HL-60/S4 treated with retinoic acid at 250 ng/mL for 4 days and 3 days (cell line): ENCODE results near the gene UHRF1.
"Not testable (repeated sequence)": the region's sequence is repeated elsewhere in the genome, so short reads cannot be mapped to it uniquely, and the experiment has no call there.

ENCODE experiments used
- in situ Hi-C: fragments of 300-500 bp; cut with MboI; formaldehyde crosslinking; loops from 2 replicates; pipeline ENCODE4 v1.7.0; 2022; ENCODE audit warnings: low sequenced_read_pairs

UHRF1 gene

DNA sequence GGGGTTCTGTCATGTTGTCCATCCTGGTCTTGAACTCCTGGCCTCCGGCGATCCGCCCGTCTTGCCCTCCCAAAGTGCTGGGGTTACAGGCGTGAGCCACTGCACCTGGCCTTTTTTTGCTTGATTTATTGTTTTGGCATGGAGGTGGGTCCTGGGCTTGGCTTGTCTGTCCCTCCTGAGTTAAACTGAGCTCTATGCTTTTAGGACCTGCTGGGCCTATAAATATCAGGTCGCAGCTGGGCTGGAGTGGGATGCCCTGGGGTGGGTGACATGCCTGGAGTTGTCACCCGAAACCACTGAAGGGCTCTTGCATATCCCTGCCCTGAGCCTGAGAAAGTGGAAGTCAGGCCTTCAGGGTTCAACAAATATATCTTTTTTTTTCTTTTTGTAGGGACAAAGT lies 12.2 kb upstream of the UHRF1 start:
- in situ Hi-C loops = no loop called here

DNA sequence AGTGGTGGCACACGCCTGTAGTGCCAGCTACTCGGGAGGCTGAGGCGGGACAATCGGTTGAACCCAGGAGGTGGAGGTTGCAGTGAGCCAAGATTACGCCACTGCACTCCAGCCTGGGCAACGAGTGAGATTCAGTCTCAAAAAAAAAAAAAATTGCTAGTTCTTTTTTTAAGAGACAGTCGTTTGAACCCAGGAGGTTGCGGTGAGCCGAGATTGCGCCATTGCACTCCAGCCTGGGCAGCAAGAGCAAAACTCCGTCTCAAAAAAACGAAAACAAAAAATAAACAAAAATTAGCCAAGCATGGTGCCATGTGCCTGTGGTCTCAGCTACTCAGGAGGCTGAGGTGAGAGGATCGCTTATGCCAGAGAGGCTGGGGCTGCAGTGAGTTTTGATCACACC lies 8.4 kb upstream of the UHRF1 start:
- in situ Hi-C loops = not testable (repeated sequence)

DNA sequence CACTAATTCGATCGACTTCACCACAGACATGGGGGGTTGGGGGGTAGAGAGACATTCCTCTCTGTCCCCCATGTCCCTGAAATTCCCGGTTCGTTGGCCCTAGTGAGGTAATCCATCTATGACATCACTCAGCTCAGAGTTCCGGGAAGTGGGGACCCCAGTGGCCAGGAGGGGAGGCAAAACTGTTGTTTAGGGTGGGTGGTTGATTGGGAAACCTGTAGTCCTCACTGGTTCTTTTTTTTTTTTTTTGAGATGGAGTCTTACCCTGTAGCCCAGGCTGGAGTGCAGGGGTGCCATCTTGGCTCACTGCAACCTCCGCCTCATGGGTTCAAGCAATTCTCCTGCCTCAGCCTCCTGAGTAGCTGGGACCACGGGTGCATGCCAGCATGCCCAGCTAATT lies 6.5 kb upstream of the UHRF1 start, which contains the start of gene ARRDC5:
ARRDC5 (minus strand) TSS at position 101 of the 400 bp plus-strand sequence; CDS start at position 30, 71 bp downstream.
- in situ Hi-C loops = no loop called here

DNA sequence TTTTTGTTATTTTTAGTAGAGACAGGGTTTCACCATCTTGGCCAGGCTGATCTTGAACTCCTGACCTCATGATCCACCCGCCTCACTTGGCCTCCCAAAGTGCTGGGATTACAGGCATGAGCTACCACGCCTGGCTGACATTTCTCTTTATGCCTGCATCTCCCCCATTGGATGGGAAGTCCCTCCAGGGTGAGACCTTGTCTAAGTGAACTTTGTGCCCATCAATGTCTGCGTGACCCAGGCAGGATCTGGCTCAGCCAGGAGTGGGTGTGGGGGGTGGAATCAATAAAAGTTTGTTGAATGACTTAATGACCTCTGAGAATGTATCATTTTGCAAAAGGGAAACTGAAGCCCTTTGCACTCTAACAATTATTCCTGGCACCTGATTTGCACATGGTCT lies 4.8 kb upstream of the UHRF1 start:
- in situ Hi-C loops = no loop called here

DNA sequence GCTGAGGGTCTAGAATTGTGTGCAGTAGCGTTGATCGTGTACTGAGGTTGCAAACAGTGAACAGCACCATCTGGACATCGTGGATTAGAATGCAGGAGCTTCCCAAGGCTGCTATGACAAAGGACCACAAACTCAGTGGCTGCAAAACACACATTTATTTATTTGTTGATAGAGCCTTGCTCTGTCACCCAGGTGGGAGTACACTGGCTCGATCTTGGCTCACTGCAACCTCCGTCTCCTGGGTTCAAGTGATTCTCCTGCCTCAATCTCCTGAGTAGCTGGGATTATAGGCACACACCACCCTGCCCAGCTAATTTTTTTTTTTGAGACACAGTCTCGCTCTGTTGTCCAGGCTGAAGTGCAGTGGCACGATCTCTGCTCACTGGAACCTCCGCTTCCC lies 2.3 kb upstream of the UHRF1 start:
- in situ Hi-C loops = no loop called here

DNA sequence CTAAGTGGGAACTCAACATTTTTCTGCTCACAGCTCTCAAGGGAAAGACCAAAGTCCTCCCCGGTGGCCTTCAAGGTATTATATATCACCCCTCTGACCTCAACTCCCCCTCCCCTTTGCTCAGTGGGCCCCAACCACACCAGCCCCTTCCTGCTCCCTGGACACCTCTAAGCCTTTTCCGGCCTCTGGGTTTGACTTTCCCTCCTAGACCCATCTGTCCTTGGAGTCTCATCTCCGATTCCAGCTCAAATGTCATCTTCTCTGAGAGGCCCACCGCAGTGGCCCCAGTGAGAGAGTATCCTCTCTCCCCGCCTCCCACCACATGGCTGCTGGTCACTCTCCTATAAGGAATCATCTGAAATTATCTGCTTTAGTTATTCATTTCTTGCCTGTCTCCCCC lies 941 bp upstream of the UHRF1 start:
- in situ Hi-C loops = no loop called here

DNA sequence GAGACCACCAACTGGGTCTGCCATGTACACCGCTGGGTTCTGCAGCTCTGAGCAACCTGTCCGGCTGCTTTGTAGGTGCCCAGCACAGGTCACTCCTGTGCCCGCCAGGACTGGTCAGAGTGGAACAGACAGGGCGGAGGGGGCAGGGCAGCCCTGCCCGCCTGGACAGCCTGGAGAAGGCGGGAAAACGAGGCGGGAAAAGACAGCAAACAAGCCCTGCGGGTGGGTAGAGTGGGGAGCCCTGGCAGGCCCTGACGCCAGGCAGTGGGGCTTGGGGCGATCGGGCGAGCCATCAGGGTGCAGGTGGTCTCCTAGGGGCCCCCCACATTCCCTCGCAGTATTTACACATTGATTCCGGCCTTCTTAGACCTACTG lies 533 bp upstream of the UHRF1 start:
- in situ Hi-C loops = no loop called here

DNA sequence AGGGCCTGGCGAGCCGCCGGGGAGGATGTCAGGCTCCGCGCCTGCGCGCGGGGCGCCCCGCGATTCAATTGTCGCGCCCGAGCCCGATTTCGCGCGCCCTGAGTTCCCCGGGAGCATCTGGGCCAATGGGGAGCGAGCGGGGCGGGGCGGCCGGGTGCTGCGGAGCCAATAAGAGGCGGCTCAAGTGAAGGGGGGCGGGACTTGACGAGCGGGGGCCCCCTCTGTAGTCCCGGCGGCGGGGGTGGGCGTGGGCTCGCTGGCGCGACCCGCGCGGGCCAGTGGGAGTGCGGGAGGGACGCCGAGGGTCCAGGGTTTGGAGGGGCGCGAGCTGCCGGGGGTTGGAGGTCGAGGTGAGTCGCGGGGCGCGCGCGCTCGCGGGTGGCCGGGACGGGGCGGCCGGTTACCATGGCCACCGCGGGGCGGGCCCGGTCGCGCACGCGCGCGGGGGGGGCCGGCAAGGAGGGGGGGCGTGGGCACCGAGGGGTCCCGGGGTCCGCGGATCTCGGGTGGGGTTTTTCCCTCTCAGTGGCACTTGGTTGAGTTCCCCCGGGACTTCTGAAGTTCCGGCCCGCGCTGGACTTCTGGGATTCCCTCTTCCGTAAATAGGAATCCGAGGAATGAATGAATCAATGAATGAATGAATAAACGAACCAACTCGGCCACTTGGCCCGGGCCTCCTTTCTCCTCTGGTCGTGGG lies 744 bp downstream of the UHRF1 start:
- in situ Hi-C loops = loop anchor here (10.0 kb wide), 1 partner anchor 95 kb away; no protein-coding TSS in a partner anchor

DNA sequence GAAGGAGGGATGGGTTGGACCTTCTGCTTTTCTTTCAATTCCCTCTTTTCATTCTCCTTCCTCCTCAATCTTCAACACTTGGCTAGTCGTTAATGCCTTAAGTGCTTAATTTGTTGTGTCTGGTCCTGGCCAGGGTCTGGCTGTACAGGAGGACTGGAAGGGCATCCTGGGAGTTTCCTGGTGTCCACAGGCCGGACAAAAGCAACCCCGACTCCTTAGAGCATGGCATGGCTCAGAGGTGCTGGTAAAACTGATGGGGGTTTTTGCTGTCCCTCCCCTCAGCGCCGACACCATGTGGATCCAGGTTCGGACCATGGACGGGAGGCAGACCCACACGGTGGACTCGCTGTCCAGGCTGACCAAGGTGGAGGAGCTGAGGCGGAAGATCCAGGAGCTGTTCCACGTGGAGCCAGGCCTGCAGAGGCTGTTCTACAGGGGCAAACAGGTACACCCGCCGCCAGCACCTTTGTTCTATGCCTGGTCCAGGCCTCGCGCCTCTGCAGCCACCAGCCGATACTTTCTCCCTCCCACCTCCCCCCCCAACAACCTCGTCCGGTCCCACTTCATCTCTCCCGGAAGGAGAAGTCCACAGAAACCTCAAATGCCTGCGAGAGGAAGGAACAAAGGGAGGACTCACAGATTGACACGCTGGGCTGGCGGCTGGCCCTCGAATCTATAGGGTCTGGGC lies 1.4 kb downstream of the UHRF1 start:
- in situ Hi-C loops = loop anchor here (10.0 kb wide), 1 partner anchor 96 kb away; no protein-coding TSS in a partner anchor

DNA sequence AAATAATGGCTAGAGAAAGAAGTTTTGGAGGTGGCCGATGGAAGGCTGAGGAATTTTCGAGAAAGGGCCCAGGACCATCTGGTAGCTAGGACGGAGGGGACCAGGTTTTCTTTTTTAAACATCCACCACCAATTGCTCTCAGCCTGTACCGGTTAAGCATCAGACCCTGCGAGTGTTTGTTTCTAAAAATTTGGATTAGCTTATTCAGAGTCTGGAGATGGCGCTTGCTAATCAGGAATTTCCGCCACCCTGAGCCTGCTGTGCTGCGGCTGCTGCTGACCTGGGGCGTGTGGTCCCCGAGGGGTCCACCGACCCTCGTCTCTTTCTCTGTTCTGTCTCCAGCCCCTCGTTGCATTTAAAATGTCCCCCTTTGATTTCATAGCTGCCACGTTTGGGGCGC lies 2.0 kb downstream of the UHRF1 start:
- in situ Hi-C loops = loop anchor here (10.0 kb wide), 1 partner anchor 97 kb away; no protein-coding TSS in a partner anchor

DNA sequence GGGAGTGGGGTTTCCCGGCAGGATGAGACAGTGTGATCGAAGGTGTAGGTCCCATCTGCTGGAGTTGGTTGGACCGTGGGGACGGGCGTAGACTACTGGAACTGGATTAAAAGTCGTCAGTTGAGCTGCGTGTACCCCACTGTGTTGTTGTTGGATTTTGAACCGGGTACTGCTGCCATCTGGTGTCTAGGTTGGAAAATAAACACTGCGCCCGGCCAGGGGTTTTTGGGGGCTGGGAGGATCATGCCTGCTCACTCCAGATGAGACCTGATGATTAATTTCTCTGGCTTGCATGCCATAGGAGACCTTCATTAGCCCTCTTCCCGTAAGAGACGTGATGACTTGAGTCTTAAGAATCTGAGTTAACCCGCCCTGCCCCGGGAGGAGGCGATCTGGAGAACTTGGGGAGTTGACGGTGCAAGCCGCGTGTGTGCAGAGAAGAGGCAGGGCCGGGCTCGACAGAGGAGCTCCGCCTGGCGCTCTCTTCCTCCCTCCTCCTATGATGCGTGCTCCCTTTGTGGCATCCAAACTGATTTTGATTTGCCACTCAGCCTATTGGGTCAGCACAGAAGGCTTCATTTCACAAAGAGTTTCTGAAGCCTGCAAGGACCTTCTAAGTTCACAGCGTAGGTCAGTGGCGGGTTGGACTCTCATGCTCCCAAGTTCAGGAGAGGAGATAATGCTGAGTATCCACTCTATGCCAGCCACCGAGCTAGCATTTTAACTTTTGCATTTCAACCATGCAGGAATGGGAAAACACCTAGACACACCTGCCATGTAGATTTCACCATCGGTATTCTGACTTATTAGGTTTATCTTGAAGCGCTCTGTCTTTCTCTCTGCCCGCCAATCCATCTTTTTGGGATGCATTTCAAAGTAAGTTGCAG lies 2.7 kb downstream of the UHRF1 start:
- in situ Hi-C loops = loop anchor here (10.0 kb wide), 1 partner anchor 97 kb away; no protein-coding TSS in a partner anchor

DNA sequence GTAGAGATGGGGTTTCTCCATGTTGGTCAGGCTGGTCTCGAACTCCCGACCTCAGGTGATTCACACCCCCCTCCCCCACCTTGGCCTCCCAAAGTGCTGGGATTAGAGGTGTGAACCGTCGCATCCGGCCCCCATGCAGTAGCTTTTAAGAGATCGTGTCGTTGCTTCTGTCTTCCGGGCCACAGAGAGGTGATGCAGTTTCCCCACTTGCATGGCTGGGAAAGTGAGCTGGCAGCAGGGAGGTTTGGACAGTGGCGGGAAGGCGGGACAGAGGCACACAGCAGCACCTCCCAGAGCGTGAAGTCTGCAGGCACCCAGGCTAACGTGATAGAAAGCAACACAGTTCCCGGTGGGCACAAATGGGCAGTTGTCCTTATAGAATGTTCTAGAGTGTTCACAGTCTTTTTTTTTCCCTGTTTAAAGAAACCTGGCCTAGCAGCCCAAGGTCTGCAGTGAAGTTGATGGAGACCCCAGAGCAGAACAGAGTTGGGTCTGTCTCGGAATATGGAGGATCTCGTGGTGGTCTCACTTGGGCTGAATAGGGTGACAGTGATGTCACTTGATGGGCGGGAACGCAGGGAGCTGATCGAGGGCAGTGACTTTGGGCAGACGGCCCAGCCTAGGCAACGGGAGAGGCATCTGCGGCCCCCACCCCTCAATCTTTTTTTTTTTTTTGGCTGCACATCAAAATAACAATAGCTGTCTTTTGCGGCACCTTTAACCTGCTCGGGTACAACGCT lies 4.9 kb downstream of the UHRF1 start:
- in situ Hi-C loops = loop anchor here (10.0 kb wide), 1 partner anchor 99 kb away; no protein-coding TSS in a partner anchor

DNA sequence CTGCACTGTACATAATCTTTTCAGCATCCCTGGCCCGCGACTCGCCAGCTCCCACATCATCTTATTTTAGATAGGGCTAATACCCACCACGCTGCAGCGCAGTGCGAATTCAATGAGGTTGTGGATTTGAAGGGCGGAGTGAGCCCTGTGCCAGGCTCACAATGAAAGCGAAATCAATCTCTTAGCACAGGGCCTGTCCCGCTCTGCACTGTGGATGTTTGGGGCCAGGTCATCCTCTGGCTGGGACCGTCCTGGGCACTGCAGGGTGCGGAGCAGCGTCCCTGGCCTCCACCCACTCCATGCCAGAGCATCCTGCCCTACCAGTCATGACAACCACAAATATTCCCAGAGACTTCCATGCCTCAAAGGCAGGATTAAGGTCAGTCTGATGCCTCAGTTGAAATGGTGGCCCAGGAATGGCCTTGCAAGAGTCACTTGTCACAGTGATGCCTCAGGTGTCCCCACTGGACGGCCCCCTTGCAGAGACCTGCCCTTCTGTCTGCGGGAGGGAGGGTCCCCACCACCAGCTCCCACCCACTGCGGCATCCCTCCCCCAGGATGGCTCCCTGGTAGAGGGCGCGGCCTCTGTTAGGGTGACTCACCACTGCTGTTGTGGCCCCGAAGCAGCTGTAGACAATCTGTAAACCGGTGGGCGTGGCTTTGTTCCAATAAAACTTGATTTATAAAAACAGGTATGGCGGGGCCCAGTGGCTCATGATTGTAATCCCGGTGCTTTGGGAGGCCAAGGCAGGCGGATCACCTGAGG lies 5.6 kb downstream of the UHRF1 start:
- in situ Hi-C loops = loop anchor here (10.0 kb wide), 1 partner anchor 100 kb away; no protein-coding TSS in a partner anchor

DNA sequence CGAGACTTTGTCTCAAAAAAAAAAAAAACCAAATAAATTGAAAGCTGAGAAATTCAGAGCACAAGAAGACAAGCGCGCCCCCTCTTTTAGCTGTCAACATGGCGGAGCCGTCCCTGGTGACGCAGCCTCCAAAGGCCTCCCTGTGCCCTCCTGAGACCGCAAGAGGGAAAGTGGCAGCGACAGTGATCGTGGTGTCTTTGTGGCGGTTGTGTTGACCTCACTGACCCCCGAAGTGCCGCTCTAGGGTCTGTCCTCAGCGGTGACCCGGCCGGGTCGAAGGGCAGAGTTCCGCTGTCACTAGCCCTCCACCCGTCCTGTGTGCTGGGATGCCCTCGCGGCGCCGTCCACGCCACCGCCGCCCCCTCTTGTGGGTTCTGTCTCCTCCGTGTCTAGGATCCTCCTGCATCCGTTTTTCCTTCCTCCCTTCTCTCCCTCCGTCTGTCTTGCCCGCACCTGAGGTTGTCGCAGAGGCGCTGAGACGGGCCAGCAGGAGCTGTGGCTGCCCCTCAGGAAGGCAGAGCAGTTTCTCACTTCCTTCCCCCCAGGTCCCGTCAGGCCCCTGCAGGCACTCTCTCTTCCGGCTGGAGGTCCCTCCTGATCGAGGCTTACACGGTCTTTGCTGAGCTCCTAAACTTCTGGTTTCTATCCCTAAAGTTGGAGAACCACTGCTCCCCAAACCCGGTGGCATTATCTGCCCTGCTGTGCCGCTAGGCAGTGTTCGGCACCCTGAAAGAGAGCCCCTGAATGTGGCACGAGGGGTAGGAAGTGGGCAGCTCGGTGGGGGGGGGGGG lies 7.2 kb downstream of the UHRF1 start:
- in situ Hi-C loops = loop anchor here (10.0 kb wide), 1 partner anchor 102 kb away; no protein-coding TSS in a partner anchor

DNA sequence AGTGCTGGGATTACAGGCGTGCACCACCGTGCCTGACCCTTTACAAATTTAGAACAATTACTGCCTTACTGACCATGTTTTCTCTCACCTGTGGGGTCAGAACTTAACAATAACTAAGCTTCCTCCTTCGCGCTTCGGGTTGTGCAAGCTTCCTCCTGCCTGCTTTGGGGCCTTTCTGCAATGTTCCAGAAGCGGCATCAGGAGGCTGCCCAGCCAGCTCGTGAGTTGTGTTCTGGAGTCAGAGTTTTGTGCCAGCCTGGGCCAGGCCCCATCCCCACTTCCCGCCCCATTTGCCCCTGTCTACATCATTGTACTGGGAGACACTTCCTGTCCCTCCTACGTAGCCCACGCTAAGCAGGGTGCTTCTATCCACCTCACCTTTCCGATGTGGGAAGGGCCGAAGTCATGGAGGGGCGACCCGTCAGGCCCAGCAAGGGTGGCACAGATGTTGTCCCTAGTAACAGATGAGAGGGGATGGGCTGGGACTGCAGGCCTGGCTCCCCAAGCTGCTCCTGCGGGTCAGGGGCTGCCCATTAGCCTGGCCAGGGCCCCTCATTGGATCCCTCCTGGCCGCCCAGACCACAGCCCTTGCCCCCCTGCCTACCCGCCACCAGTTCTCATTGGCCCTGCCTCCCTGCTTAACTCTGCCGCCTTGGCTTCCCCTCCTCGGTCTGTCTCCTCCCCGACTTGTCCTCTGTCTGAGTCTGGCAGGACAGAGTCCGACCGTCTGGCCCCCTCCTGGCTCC lies 13.4 kb downstream of the UHRF1 start:
- in situ Hi-C loops = no loop called here

DNA sequence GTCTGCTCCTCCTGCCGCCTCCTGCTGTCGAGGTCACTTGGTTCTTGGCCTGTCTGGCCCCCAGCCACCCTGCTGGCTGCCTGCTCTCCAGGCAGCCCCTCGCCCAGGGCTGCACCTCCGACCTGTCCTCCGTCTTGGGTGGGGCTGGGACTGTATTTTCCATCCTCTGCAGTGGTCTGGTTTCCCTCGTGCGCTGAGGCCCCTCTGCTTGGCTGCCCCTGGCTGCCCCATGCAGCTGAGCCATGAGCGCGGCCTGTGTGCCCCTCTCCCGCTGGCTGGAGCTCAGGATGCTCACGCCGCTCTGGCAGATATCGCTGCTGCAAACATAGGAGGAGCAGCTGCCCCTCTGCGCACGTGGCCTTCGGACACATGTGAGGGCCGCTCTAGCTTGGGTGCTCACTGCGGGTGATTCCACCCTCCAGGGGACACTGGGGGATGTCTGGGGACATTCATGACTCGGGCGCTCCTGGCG lies 14.0 kb downstream of the UHRF1 start:
- in situ Hi-C loops = no loop called here

DNA sequence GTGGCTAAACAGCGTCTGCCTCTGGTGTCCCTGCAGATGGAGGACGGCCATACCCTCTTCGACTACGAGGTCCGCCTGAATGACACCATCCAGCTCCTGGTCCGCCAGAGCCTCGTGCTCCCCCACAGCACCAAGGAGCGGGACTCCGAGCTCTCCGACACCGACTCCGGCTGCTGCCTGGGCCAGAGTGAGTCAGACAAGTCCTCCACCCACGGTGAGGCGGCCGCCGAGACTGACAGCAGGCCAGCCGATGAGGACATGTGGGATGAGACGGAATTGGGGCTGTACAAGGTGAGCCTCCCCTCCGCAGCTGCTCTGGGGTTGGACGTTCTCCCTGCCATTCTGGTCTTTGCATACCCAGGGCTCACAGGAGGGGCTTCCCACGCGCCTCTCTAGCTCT lies 19.9 kb downstream of the UHRF1 start:
- in situ Hi-C loops = no loop called here

DNA sequence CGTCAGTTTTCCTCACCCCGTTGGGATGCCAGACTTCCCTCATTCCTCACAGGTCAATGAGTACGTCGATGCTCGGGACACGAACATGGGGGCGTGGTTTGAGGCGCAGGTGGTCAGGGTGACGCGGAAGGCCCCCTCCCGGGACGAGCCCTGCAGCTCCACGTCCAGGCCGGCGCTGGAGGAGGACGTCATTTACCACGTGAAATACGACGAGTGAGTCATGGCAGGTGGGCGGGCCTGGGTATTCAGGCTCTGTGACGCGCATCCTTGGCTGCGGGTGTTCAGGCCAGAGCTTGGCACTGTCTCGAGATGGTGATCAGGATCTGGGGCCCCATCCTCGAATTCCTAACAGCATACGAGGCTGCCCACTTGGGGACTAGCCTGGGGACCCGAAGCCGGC lies 21.4 kb downstream of the UHRF1 start:
- in situ Hi-C loops = no loop called here
